Body of pancreas (tissue), 4 donors: ENCODE results near the gene MCTP2.

Source experiments
- CTCF ChIP-seq, 7 experiments: fragments of 450-650 bp in 4 of 7; fragments of 200-600 bp in 3 of 7; sonication (generic) in 3 of 7; IDR thresholded peaks; one replicate each; pipeline ENCODE4 v1.5.1; 2016 to 2019; ENCODE audit warnings: antibody characterized with exemption in 7 of 7
- POLR2A ChIP-seq, 3 donors: fragments of 450-650 bp; IDR thresholded peaks; one replicate each; pipeline ENCODE4 v1.6.1; 2016; ENCODE audit warnings: antibody characterized with exemption in 3 of 3, mild to moderate bottlenecking in 2 of 3

GRCh38 chr15:94453227-94453988, 222.0 kb downstream of the MCTP2 start:
- TF ChIP-seq CTCF (IDR thresholded peaks at IDR 0.05) (no peak), POLR2A (IDR thresholded peaks at IDR 0.05) (no peak)
